Stimulated activated CD8-positive, alpha-beta memory T cell treated with anti-CD3 and anti-CD28 coated beads, Interleukin-2, amount 100 ng/mL, for 48 hours (primary cell): ENCODE results near the gene NECTIN4.

ENCODE experiments used
- DNase-seq, 2 donors: peaks; one replicate each; pipeline ENCODE4 v3.0.0-alpha.2; 2020; ENCODE audit warnings: low read depth in 2 of 2

The NECTIN4 gene

GRCh38 chr1:161111527-161111926 is 22.2 kb upstream of the NECTIN4 start:
- DNase-seq, result no peak

DNA sequence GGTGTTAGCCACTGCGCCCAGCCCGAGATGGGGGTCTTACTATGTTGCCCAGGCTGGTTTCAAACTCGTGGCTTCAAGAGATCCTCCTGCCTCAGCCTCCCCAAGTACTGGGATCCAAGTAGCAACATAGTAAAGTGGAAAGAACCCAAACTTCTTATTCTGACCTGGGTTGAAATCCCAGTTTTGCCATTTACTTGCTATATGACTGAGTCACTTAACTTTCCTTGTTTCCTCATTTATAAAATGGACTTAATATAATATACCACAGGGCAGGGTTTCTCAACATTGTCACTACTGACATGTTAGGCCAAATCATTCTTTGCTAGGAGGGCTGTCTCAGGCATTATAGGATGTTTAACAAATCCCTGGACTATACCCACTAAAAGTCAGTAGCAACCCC is 21.8 kb upstream of the NECTIN4 start:
- DNase-seq, result no peak

DNA sequence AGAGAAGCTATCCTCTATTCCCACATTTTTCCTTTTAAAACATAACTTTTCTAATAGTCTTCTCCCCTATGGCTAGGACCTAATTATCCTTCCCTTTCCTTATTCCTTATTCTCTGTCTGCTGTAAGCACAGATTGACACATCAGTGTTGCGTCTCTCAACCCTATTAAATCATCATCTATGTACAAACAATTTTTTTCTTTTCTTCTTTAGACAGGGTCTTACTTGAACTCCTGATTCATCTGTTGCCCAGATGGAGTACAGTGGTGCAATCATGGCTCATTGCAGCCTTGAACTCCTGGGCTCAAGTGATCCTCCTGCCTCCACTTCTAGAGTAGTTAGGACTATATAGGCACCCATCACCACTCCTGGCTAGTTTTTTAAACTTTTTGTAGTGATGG is 17.1 kb upstream of the NECTIN4 start:
- DNase-seq, result no peak

DNA sequence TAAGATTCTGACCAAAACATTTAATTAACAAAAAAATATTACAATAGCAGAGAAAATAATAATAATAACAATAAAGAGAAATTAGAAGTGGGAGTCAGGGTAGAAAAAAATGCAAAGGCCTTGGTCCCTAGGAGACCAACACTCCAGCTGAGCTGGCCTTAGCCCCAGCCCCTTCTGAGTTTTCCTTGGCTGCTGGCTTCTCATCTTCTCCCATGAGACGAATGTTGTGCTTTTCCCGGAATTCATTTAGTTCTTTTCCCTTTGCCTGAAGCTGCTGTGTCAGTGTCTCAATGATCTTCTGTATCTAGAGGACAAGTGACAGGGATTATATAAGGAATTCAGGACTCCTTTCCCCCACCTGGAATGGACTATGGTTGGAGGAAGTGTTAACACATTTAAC is 11.2 kb upstream of the NECTIN4 start:
- DNase-seq, result no peak

DNA sequence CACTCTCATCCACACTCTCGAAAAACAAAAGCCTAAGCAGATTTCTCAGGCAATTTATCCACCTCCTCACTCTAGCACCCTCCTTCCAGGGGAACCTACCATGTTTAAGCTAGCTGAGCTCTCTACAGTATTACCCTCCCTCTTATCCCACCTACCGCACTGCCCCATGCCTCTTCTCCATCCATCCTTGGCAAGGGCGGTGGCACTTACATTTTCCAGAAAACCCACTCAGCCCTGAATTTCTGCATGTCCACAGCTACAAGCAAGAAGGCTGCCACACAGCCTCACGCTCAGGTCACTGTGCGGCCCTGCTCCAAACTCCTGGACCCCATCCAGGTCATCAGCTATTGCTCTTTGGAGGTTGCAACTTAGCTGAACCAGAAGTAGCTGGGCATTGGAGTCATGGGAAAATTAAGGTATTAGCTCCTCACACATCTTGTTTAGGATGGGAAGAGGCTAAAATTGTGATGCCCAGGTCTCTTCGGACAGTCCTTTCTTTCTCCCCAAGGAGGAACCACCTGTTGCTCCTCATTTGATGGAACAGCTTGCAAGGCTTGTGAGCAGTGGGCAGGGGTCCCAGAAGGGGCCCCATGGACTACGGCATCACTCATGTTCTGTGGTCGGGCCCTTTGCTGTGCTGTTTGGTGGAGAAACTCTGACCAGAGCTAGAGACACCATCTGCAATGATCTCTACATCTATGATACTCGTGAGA is 9.9 kb upstream of the NECTIN4 start:
- DNase-seq, result no peak

GRCh38 chr1:161098210-161099068 is 9.1 kb upstream of the NECTIN4 start, which contains the start of gene KLHDC9:
Gene KLHDC9 (plus strand): TSS chr1:161098361. CDS start chr1:161098536, 175 bp downstream.
- DNase-seq, result peak; percentile 62 to 70

DNA sequence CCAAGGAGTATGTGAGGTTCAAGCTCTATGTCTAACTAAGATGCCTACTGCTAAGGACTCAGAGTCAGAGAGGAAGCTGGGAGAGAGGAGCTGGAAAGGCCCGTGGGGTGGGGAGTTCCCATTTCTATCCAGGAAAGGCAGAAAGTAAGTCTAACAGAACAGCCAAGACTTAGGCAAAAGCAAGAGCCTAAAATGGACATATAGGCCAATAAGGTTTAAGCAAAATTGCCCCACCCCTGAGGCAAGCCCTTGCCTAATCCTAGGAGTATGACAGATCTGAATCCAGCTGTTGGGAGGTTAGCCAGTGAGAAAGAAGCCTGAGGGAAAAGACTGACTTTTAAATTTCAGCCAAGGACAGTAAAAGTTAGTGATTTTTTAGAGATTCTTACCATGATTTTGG is 7.2 kb upstream of the NECTIN4 start:
- DNase-seq, result no peak

DNA sequence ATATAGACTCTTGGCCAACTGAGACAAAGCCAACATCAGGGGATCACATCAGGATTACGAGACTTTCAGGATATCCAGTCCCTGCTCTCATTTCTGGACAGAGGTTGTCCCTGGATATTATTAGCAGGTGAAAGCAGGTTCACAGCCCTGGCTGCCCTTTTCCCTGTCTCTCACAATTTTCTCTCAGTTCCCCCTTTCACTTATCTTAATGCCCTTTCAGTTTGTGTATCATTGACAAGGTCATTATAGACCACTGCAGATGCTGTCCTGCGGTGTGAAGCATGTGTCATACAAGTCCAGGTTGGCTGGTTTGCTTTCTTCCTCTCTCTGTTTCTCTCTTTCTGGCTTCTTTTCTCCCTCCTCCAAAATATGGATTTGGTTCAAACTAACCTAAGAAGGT is 6.7 kb upstream of the NECTIN4 start:
- no peak for DNase-seq

- no peak for DNase-seq
Observed at GRCh38 chr1:161095230-161095629, 5.9 kb upstream of the NECTIN4 start.

- no peak for DNase-seq
Observed at GRCh38 chr1:161094481-161094880, 5.1 kb upstream of the NECTIN4 start.

DNA sequence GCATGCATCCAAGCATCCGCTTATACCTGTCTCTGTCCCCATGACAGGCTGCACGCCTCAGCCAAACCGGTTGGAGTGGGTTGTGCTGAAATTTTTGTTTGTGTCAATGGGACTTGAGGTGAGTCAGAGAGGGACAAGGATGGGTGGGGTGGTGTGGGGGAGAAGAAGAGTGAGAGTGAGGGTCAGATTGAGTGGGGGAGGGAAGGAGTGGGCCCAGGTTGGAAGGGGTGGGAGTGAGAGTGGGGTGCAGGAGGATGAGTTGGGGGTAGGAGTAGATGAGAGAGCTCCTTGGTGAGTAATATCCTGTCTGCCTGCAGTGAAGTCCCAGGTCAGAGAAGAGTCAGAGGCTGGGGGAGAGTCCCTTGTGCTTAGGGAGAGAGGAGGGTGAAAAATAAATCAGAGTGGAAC is 3.3 kb upstream of the NECTIN4 start:
- DNase-seq, result no peak

- DNase-seq, result no peak
Observed at GRCh38 chr1:161091796-161092507, 2.6 kb upstream of the NECTIN4 start.

GRCh38 chr1:161091093-161091492 is 1.7 kb upstream of the NECTIN4 start:
- DNase-seq, result no peak

DNA sequence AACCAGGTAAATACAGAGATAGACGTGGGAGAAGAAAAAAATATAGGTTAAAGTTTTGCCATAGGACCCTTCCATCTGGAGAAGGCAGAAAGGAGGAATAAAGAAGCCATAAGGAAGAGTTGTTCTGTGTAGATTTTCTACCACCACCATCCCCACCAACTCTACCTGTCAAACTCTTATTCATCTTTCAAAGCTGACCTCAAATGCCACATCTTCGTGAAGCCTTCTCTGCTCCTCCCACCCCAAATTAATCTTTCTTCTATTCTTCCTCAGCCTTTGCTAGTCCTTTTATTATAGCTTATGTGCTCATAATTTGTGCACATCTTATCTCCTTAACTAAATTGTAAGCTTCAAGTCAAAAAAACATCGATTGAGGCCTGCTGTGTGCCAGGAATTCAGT is 1.3 kb upstream of the NECTIN4 start:
- no peak for DNase-seq

DNA sequence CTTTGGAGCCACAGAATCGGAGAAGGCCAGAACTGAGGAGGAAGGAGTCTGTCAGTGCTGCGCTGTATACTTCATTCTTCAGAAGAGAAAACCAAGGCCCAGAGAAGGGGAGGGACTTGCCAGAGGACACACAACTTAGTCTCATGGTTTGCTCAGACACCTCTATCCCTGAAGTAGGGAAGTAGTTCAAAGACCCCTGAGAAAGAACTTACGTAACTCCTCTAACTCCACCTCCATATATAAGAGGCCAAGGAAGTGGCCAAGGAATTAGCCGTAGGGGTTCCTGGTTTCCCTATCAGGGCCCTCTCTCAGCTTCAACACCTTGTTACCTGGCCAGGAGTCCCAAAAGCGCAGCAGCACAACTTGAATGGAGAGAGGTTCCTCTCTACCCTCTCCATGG is 580 bp upstream of the NECTIN4 start:
- DNase-seq, result no peak

DNA sequence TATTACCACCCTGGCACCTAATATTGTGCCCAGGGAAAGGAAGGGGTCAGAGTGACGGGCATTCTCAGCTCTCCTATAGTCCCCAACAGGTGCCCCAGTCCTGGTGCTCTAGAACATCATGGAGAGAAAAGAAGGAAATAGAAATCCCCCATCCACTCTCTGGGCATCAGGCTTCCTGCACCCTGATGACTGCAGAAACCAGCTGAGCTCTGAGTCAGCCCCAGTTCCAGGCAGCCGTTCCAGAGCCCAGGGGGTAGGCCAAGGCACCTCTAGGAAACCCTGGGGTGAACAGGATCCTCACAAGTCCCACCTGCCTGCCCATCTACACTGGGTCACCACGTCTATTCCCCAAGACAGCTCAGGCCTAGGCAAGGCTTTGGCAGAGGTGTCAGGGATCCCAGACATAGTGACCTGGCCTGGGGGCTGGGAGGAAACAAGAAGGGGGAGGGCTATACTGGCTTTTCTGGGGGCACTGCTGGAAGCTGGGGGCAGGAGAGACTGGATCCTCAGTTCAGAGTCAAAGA is 709 bp downstream of the NECTIN4 start:
- no peak for DNase-seq

GRCh38 chr1:161086457-161086856 is 2.9 kb downstream of the NECTIN4 start:
- no peak for DNase-seq

- DNase-seq, result no peak
Observed at GRCh38 chr1:161085165-161085564, 4.2 kb downstream of the NECTIN4 start.

DNA sequence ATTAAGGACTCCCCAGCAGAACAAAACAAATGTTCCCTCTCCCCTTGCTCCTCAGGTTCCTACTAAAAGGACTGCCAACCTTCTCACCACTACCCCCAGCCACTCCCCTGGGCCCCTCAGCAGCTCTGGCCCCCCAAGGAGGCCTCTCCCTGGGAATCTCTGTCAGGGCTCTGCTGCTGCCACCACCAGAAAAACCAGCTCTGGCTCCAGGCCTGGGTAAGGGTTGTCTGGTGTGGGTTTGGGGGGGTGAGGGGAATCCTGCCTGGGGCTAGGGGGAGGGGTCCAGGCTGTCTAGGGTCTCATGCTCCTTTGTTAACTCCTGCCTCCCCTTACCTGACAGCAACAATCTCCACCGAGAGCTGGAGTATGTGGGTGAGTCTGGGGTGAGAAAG is 4.8 kb downstream of the NECTIN4 start:
- no peak for DNase-seq

DNA sequence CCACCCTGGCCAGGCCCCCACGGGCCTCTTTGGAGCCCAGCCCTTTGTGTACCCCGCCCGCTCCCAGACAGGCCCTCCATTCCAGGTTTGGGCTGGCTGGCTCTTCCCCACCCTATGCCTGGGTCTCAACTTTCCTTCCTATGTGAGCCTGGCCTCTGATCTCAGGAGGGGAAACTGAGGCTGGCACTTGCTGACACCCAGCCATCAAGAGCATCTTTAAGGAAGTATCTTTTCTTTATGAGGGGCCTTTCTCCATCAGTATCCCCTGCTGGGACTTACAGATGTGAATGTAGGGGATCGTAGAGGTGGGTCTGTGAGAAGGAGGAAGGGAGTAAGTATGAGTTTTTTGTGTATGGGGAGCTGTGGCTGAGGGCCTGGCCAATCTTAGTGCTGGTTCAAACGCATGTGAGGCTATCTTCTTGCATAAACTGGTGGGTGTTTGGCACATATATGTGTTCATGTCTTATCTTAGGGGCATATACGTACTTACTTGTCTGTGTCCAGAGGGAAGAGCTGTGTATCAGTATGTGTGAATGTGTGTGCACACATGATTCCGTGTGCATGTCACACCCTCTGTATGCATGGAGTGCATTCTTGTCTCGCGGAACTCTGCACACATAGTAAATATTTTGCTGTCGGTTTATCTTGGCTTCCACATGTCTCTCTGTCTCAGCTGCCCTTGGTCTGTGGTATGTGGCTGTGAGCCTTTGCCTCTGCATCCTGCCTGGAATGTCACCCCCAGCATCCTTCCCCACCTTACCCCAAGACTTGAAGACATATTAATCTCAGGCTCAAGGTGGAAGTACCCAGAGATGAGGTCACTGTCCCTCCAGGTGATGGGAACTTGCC is 5.4 kb downstream of the NECTIN4 start:
- no peak for DNase-seq

GRCh38 chr1:161082996-161083747 is 6.2 kb downstream of the NECTIN4 start:
- no peak for DNase-seq
